HL-60 (cell line): Measurements from ENCODE around the gene DENND1A.
A peak's percentile ranks its signal among the peaks of the same experiment; 100 is the strongest.

Source experiments
- DNase-seq, 2 experiments: peaks; one replicate each; pipeline ENCODE4 v3.0.0-alpha.2; 2010 to 2020; ENCODE audit warnings: low read depth in 1 of 2, low spot score in 1 of 2
- H3K27ac ChIP-seq: fragments of 250-450 bp; sonication (Bioruptor Pico); replicated peaks from 2 replicates; pipeline ENCODE4 v1.5.1; 2020; ENCODE audit warnings: mild to moderate bottlenecking, moderate library complexity
- H3K27me3 ChIP-seq: fragments of 250-450 bp; sonication (Bioruptor Pico); 2 replicates; pipeline ENCODE4 v1.5.1; 2021; ENCODE audit warnings: mild to moderate bottlenecking, moderate library complexity; ENCODE audit not compliant: insufficient read depth, poor library complexity, severe bottlenecking
- H3K4me3 ChIP-seq: replicated peaks from 2 replicates; pipeline ENCODE4 v1.5.1; 2011; ENCODE audit warnings: mild to moderate bottlenecking, control low read depth, low read length; ENCODE audit not compliant: insufficient read depth
- CTCF ChIP-seq: IDR thresholded peaks from one replicate; pipeline ENCODE4 v1.5.1; 2011; ENCODE audit warnings: low read length, control low read depth, inconsistent platforms; ENCODE audit not compliant: insufficient read depth
- GABPA ChIP-seq: IDR thresholded peaks from 2 replicates; pipeline ENCODE4 v1.6.1; 2012; ENCODE audit warnings: low read depth
- POLR2AphosphoS5 ChIP-seq: IDR thresholded peaks from 2 replicates; pipeline ENCODE4 v1.6.1; 2012; ENCODE audit warnings: low read depth
- REST ChIP-seq: IDR thresholded peaks from 2 replicates; pipeline ENCODE4 v1.6.1; 2012; ENCODE audit warnings: low read depth; ENCODE audit not compliant: insufficient replicate concordance
- SPI1 ChIP-seq: IDR thresholded peaks from 2 replicates; pipeline ENCODE4 v1.6.1; 2012; ENCODE audit warnings: low read depth, mild to moderate bottlenecking, borderline replicate concordance

DENND1A gene

GRCh38 chr9:123541411-123541810, 388.5 kb downstream of the DENND1A start:
- TF ChIP-seq GABPA: no peak
- TF ChIP-seq CTCF: no peak
- TF ChIP-seq REST: no peak
- no peak for TF ChIP-seq SPI1
- no peak overlapping the region for H3K4me3 ChIP-seq
- no peak overlapping the region for H3K27ac ChIP-seq
- no peaks in the 10 kb centered on the region for H3K27me3 ChIP-seq
- DNase-seq: no peak

- TF ChIP-seq POLR2AphosphoS5 (no peak), SPI1 (no peak), REST (no peak), GABPA (no peak), CTCF (no peak)
- no peak overlapping the region for H3K27ac ChIP-seq
These were observed 389.5 kb downstream of the DENND1A start for GRCh38 chr9:123540457-123540856.

GRCh38 chr9:123537809-123538208, 392.1 kb downstream of the DENND1A start:
- Histone ChIP-seq H3K4me3 (no peak overlapping the region), H3K27me3 (no peaks in the 10 kb centered on the region), H3K27ac (no peak overlapping the region)
- DNase-seq: peak in 1 of 2 experiments; percentile 7
- TF ChIP-seq SPI1 (no peak), CTCF (no peak), REST (no peak), POLR2AphosphoS5 (no peak), GABPA (no peak)

More at GRCh38 chr9:123540457-123540856, 389.5 kb downstream of the DENND1A start:
- DNase-seq: no peak
- Histone ChIP-seq H3K27me3 (no peaks in the 10 kb centered on the region), H3K4me3 (no peak overlapping the region)
